Keratinocyte (primary cell): Measurements from ENCODE around the gene GAN. TPM values are rescaled to one million over a fixed set of nuclear protein-coding genes. Genes with fewer than 3 reads are reported as not detected.
A peak's percentile ranks its signal among the peaks of the same experiment; 100 is the strongest.

ENCODE experiments used
- DNase-seq: peaks from one replicate; pipeline ENCODE4 v3.0.0-alpha.2; 2011; ENCODE audit warnings: low read depth, missing footprints, low spot score
- FAIRE-seq: peaks from 2 replicates; lab custom pipeline; 2011; peaks lifted over from hg19 to GRCh38; lab: Jason Lieb, UNC
- H2AFZ ChIP-seq: 2 replicates; pipeline ENCODE4 v1.6.0; 2012; ENCODE audit warnings: low read length, control low read depth, inconsistent platforms; ENCODE audit not compliant: control insufficient read depth
- H3K27ac ChIP-seq: 2 replicates; pipeline ENCODE4 v1.5.1; 2011; ENCODE audit warnings: low read length; ENCODE audit not compliant: control insufficient read depth, insufficient read depth
- H3K27me3 ChIP-seq: 3 replicates; pipeline ENCODE4 v1.6.0; 2011; ENCODE audit warnings: low read length; ENCODE audit not compliant: control insufficient read depth, insufficient read depth; ENCODE audit errors: extremely low read depth
- H3K36me3 ChIP-seq, 2 experiments: 2 replicates in 1 of 2; 3 replicates in 1 of 2; pipeline ENCODE4 v1.5.1; 2011; ENCODE audit warnings: low read length in 2 of 2, mild to moderate bottlenecking in 1 of 2; ENCODE audit not compliant: control insufficient read depth in 2 of 2, insufficient read depth in 2 of 2; ENCODE audit errors: extremely low read depth in 1 of 2
- H3K4me1 ChIP-seq: 3 replicates; pipeline ENCODE4 v1.5.1; 2011; ENCODE audit warnings: low read length; ENCODE audit not compliant: control insufficient read depth, insufficient read depth; ENCODE audit errors: extremely low read depth
- H3K4me2 ChIP-seq: 3 replicates; pipeline ENCODE4 v1.6.0; 2011; ENCODE audit warnings: low read depth, low read length; ENCODE audit not compliant: control insufficient read depth, insufficient read depth; ENCODE audit errors: extremely low read depth
- H3K4me3 ChIP-seq, 3 experiments: fragments of 200-600 bp in 1 of 3; sonication (generic) in 1 of 3; 2 replicates in 2 of 3; 3 replicates in 1 of 3; pipeline ENCODE4 v1.5.1; 2011 to 2016; ENCODE audit warnings: low read length in 3 of 3, mild to moderate bottlenecking in 3 of 3, control low read depth in 2 of 3, inconsistent platforms in 1 of 3, low read depth in 1 of 3, mixed read lengths in 1 of 3, mixed run types in 1 of 3, moderate library complexity in 1 of 3; ENCODE audit not compliant: control insufficient read depth in 2 of 3, insufficient read depth in 2 of 3; ENCODE audit errors: extremely low read depth in 1 of 3
- H3K79me2 ChIP-seq: 2 replicates; pipeline ENCODE4 v1.6.0; 2012; ENCODE audit warnings: low read length; ENCODE audit not compliant: control insufficient read depth, insufficient read depth
- H3K9ac ChIP-seq: 3 replicates; pipeline ENCODE4 v1.6.0; 2011; ENCODE audit warnings: low read length; ENCODE audit not compliant: control insufficient read depth, insufficient read depth; ENCODE audit errors: extremely low read depth
- H3K9me1 ChIP-seq: 3 replicates; pipeline ENCODE4 v1.6.0; 2011; ENCODE audit warnings: low read length; ENCODE audit not compliant: control insufficient read depth, insufficient read depth; ENCODE audit errors: extremely low read depth
- H3K9me3 ChIP-seq: 2 replicates; pipeline ENCODE4 v1.5.1; 2012; ENCODE audit warnings: low read depth, low read length; ENCODE audit not compliant: control insufficient read depth
- H4K20me1 ChIP-seq: 3 replicates; pipeline ENCODE4 v1.6.0; 2011; ENCODE audit warnings: low read length; ENCODE audit not compliant: control insufficient read depth, insufficient read depth; ENCODE audit errors: extremely low read depth
- CTCF ChIP-seq, 3 experiments: IDR thresholded peaks in 1 of 3; conservative IDR thresholded peaks in 1 of 3; optimal IDR thresholded peaks in 1 of 3; 2 replicates in 2 of 3; 3 replicates in 1 of 3; pipeline versions ENCODE3 to v1.5.1; 2011; ENCODE audit warnings: low read length in 3 of 3, mild to moderate bottlenecking in 3 of 3, moderate library complexity in 2 of 3, control low read depth in 1 of 3, inconsistent platforms in 1 of 3; ENCODE audit not compliant: insufficient read depth in 2 of 3; ENCODE audit errors: extremely low read depth in 1 of 3
- EZH2 ChIP-seq: IDR thresholded peaks from one replicate; pipeline ENCODE4 v1.6.1; 2012; ENCODE audit warnings: inconsistent platforms, mild to moderate bottlenecking, low read length, moderate library complexity
- dilution Hi-C: fragments of 300-500 bp; cut with MboI; formaldehyde crosslinking; loops from one replicate; pipeline ENCODE4 v1.7.0; 2020; ENCODE audit warnings: low sequenced_read_pairs; ENCODE audit not compliant: extremely low pct_ligation_motif_present
- polyA plus RNA-seq, 5 experiments: library from polyadenylated mRNA; depleted of rRNA in 3 of 5; stranded (reverse) in 3 of 5; stranded (forward) in 1 of 5; unstranded in 1 of 5; fragments of >200 nt; gene quantifications; 1 replicate in 1 of 5; 2 replicates in 3 of 5; 3 replicates in 1 of 5; pipeline versions ENCODE4 v1.2.1 to v1.2.3, GENCODE V29; 2011 to 2012; ENCODE audit warnings: missing spikeins in 2 of 5, low read depth in 1 of 5, low replicate concordance in 1 of 5

Gene GAN
- polyA plus RNA-seq, 1 donor (not counting 4 experiments of a cell fraction or from before 2014, with no cell fraction given): 6.5 TPM

- dilution Hi-C loops: no loop called here
- FAIRE-seq: no peak
- Histone ChIP-seq H3K9ac (no peak overlapping the region), H3K79me2 (no peaks in the 10 kb centered on the region), H3K27ac (no peak overlapping the region), H3K4me3 (no peak overlapping the region), H3K4me2 (no peak overlapping the region), H3K36me3 (peaks cover 26% of the 10 kb centered on the region in 2 experiments), H3K9me1 (no peaks in the 10 kb centered on the region), H3K9me3 (no peaks in the 10 kb centered on the region), H3K4me1 (peaks cover 1% of the 10 kb centered on the region), H2AFZ (no peak overlapping the region), H3K27me3 (no peaks in the 10 kb centered on the region), H4K20me1 (no peaks in the 10 kb centered on the region)
- no peak for DNase-seq
- TF ChIP-seq EZH2 (no peak), CTCF (optimal IDR thresholded peaks at IDR 0.05 in 1 of 3, IDR thresholded peaks at IDR 0.05 in 1 of 3, conservative IDR thresholded peaks at IDR 0.05 in 1 of 3; ENCODE audit: extremely low read depth in 1 of 3, insufficient read depth in 2 of 3, low read length in 3 of 3) (no peak)
These were observed 51.0 kb downstream of the GAN start for GRCh38 chr16:81365731-81366130.

- H4K20me1 ChIP-seq: no peaks in the 10 kb centered on the region
- DNase-seq: no peak
- no peaks in the 10 kb centered on the region for H3K9me1 ChIP-seq
- H3K27ac ChIP-seq: no peak overlapping the region
- H2AFZ ChIP-seq: no peak overlapping the region
- H3K9me3 ChIP-seq: no peaks in the 10 kb centered on the region
- peaks cover 4% of the 10 kb centered on the region for H3K4me1 ChIP-seq
- H3K4me3 ChIP-seq: no peak overlapping the region
- no peak overlapping the region for H3K9ac ChIP-seq
- H3K79me2 ChIP-seq: no peaks in the 10 kb centered on the region
- H3K36me3 ChIP-seq: peaks cover 23 to 25% of the 10 kb centered on the region in 2 experiments
- no peak overlapping the region for H3K4me2 ChIP-seq
- dilution Hi-C loops: no loop called here
- TF ChIP-seq EZH2: no peak
- TF ChIP-seq CTCF (optimal IDR thresholded peaks at IDR 0.05 in 1 of 3, IDR thresholded peaks at IDR 0.05 in 1 of 3, conservative IDR thresholded peaks at IDR 0.05 in 1 of 3; ENCODE audit: extremely low read depth in 1 of 3, insufficient read depth in 2 of 3, low read length in 3 of 3): peak in 2 of 3 experiments; percentile 36 to 58
- FAIRE-seq: no peak
- no peaks in the 10 kb centered on the region for H3K27me3 ChIP-seq
These were observed 51.7 kb downstream of the GAN start for GRCh38 chr16:81366316-81366932.
